Pulmonary artery endothelial cell (primary cell): Measurements from ENCODE around the gene ECHS1. TPM values are rescaled to one million over a fixed set of nuclear protein-coding genes. Genes with fewer than 3 reads are reported as not detected.
A peak's percentile ranks its signal among the peaks of the same experiment; 100 is the strongest.

Source experiments
- DNase-seq: peaks from one replicate; pipeline ENCODE4 v3.0.0-alpha.2; 2011; ENCODE audit warnings: low read depth, low spot score
- total RNA-seq: library from RNA; depleted of rRNA; stranded (reverse); fragments of >200 nt; gene quantifications from 2 replicates; pipeline ENCODE4 v1.2.3, GENCODE V29; 2014

Gene ECHS1
- total RNA-seq, 1 donor from 2014 or later: 60.3 TPM

GRCh38 chr10:133343558-133343957, 29.6 kb downstream of the ECHS1 start:
- DNase-seq: no peak

GRCh38 chr10:133342942-133343341, 30.2 kb downstream of the ECHS1 start:
- DNase-seq: no peak

- DNase-seq: no peak
Measured at GRCh38 chr10:133341983-133342382, 31.2 kb downstream of the ECHS1 start.

- DNase-seq: no peak
Measured at GRCh38 chr10:133339708-133340380, 33.3 kb downstream of the ECHS1 start.

- no peak for DNase-seq
Measured at GRCh38 chr10:133338080-133339071, 34.8 kb downstream of the ECHS1 start.

GRCh38 chr10:133337370-133337725, 35.8 kb downstream of the ECHS1 start:
- DNase-seq: no peak

- DNase-seq: no peak
Measured at GRCh38 chr10:133336577-133337369, 36.4 kb downstream of the ECHS1 start, which contains the start of gene CALY. TSS of gene CALY (minus strand) at chr10:133336896. CDS start at chr10:133328989, 7,907 bp downstream.

GRCh38 chr10:133336118-133336576, 37.0 kb downstream of the ECHS1 start:
- no peak for DNase-seq

- no peak for DNase-seq
Measured at GRCh38 chr10:133335246-133336117, 37.7 kb downstream of the ECHS1 start.

- no peak for DNase-seq
Measured at GRCh38 chr10:133334503-133335245, 38.5 kb downstream of the ECHS1 start.

- DNase-seq: no peak
Measured at GRCh38 chr10:133332936-133333699, 40.0 kb downstream of the ECHS1 start.

GRCh38 chr10:133329491-133330202, 43.5 kb downstream of the ECHS1 start:
- DNase-seq: peak; percentile 27

- no peak for DNase-seq
Measured at GRCh38 chr10:133328358-133329343, 44.5 kb downstream of the ECHS1 start.

- DNase-seq: no peak
Measured at GRCh38 chr10:133327651-133328357, 45.4 kb downstream of the ECHS1 start.

- no peak for DNase-seq
Measured at GRCh38 chr10:133326745-133327650, 46.2 kb downstream of the ECHS1 start.

- DNase-seq: no peak
Measured at GRCh38 chr10:133326223-133326551, 47.0 kb downstream of the ECHS1 start.
